ENCODE measurements around the gene NUP210L. TPM values are rescaled to one million over a fixed set of nuclear protein-coding genes. Genes with fewer than 3 reads are reported as not detected.

NUP210L gene
- total and polyA plus RNA-seq, 9 of the 15 experiments (the other 6 are each of a cell fraction or from before 2014, with no cell fraction given): 0.01 to 0.04 TPM; not detected in 7

GRCh38 chr1:153945795-153946621 lies 208.9 kb downstream of the NUP210L start (continued):
- no peak for TF ChIP-seq SAFB2 (IDR thresholded peaks at IDR 0.05; ENCODE audit: borderline replicate concordance, low read depth, low read length, severe bottlenecking)
- TF ChIP-seq, protein P1, sequence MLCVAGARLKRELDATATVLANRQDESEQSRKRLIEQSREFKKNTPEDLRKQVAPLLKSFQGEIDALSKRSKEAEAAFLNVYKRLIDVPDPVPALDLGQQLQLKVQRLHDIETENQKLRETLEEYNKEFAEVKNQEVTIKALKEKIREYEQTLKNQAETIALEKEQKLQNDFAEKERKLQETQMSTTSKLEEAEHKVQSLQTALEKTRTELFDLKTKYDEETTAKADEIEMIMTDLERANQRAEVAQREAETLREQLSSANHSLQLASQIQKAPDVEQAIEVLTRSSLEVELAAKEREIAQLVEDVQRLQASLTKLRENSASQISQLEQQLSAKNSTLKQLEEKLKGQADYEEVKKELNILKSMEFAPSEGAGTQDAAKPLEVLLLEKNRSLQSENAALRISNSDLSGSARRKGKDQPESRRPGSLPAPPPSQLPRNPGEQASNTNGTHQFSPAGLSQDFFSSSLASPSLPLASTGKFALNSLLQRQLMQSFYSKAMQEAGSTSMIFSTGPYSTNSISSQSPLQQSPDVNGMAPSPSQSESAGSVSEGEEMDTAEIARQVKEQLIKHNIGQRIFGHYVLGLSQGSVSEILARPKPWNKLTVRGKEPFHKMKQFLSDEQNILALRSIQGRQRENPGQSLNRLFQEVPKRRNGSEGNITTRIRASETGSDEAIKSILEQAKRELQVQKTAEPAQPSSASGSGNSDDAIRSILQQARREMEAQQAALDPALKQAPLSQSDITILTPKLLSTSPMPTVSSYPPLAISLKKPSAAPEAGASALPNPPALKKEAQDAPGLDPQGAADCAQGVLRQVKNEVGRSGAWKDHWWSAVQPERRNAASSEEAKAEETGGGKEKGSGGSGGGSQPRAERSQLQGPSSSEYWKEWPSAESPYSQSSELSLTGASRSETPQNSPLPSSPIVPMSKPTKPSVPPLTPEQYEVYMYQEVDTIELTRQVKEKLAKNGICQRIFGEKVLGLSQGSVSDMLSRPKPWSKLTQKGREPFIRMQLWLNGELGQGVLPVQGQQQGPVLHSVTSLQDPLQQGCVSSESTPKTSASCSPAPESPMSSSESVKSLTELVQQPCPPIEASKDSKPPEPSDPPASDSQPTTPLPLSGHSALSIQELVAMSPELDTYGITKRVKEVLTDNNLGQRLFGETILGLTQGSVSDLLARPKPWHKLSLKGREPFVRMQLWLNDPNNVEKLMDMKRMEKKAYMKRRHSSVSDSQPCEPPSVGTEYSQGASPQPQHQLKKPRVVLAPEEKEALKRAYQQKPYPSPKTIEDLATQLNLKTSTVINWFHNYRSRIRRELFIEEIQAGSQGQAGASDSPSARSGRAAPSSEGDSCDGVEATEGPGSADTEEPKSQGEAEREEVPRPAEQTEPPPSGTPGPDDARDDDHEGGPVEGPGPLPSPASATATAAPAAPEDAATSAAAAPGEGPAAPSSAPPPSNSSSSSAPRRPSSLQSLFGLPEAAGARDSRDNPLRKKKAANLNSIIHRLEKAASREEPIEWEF (CRISPR knock-in tag; IDR thresholded peaks at IDR 0.05): no peak
- TF ChIP-seq FUS (optimal IDR thresholded peaks at IDR 0.05; ENCODE audit: low read depth, low read length): no peak
- peak; percentile 52 for TF ChIP-seq SIN3B (IDR thresholded peaks at IDR 0.05; ENCODE audit: low read depth)
- TF ChIP-seq HNRNPL (IDR thresholded peaks at IDR 0.05; ENCODE audit: low read depth, low read length): peak; percentile 69
- peak in 1 of 2 experiments; percentile 74; a peak in 2 of 4 replicates for TF ChIP-seq SIN3A (IDR thresholded peaks at IDR 0.05; ENCODE audit: borderline replicate concordance in 2 of 2, control insufficient read depth in 1 of 2, low read depth in 2 of 2, low read length in 2 of 2)
- TF ChIP-seq NCOR1 (IDR thresholded peaks at IDR 0.05): peak; percentile 5; the same call in 1 of the 2 replicates
- no peak for TF ChIP-seq FOXA1 (IDR thresholded peaks at IDR 0.05; ENCODE audit: borderline replicate concordance)
- TF ChIP-seq, protein P2, sequence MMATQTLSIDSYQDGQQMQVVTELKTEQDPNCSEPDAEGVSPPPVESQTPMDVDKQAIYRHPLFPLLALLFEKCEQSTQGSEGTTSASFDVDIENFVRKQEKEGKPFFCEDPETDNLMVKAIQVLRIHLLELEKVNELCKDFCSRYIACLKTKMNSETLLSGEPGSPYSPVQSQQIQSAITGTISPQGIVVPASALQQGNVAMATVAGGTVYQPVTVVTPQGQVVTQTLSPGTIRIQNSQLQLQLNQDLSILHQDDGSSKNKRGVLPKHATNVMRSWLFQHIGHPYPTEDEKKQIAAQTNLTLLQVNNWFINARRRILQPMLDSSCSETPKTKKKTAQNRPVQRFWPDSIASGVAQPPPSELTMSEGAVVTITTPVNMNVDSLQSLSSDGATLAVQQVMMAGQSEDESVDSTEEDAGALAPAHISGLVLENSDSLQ (IDR thresholded peaks at IDR 0.05): peak; percentile 47
- TF ChIP-seq PHF20 (IDR thresholded peaks at IDR 0.05; ENCODE audit: partially characterized antibody): peak; percentile 47
- no peak for TF ChIP-seq CSDE1 (IDR thresholded peaks at IDR 0.05)
- TF ChIP-seq RBM14 (IDR thresholded peaks at IDR 0.05; ENCODE audit: borderline replicate concordance, insufficient read depth, low read depth, low read length): 0 out of 2 replicates have a peak, but pooled peaks have one; percentile 75
- peak; percentile 51 for TF ChIP-seq GMEB1 (CRISPR knock-in tag; IDR thresholded peaks at IDR 0.05)
- TF ChIP-seq ETV5 (CRISPR knock-in tag; IDR thresholded peaks at IDR 0.05; ENCODE audit: low read depth): peak; percentile 25; the same call in 1 of the 2 replicates
- peak; percentile 54 for TF ChIP-seq ZFX (CRISPR knock-in tag; IDR thresholded peaks at IDR 0.05)
- TF ChIP-seq PHF8 (IDR thresholded peaks at IDR 0.05; ENCODE audit: borderline replicate concordance, low read length): peak; percentile 62; the same call in 1 of the 2 replicates
- TF ChIP-seq, protein P3, sequence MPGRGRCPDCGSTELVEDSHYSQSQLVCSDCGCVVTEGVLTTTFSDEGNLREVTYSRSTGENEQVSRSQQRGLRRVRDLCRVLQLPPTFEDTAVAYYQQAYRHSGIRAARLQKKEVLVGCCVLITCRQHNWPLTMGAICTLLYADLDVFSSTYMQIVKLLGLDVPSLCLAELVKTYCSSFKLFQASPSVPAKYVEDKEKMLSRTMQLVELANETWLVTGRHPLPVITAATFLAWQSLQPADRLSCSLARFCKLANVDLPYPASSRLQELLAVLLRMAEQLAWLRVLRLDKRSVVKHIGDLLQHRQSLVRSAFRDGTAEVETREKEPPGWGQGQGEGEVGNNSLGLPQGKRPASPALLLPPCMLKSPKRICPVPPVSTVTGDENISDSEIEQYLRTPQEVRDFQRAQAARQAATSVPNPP (IDR thresholded peaks at IDR 0.05; ENCODE audit: borderline replicate concordance, insufficient read depth, insufficient read length): no peak
- peak; percentile 24 for TF ChIP-seq SUPT5H (IDR thresholded peaks at IDR 0.05)

Measured in K562 (cell line).